GM12878 (cell line): ENCODE measurements around the gene CTXN1. TPM values are rescaled to one million over a fixed set of nuclear protein-coding genes. Genes with fewer than 3 reads are reported as not detected.

Experiments used
- ATAC-seq: fragments of 200-7000 bp; cut with Tn5 transposase; 3 replicates; pipeline ENCODE4 v1.9.1; 2020; ENCODE audit warnings: mild to moderate bottlenecking, moderate library complexity
- BruUV-seq: library from RNA; stranded (reverse); fragments of 400-500 nt; replicated peaks from 2 replicates; lab custom pipeline; 2021; lab: Mats Ljungman, UMichigan
- CTCF ChIA-PET: fragments of 300-600 bp; sonication (Branson Sonifier 250); formaldehyde crosslinking; extraction: SDS; loops from one replicate; lab custom pipeline; 2021; ENCODE audit warnings: inconsistent platforms; lab: Yijun Ruan, JAX
- POLR2A ChIA-PET: fragments of 350-600 bp; formaldehyde crosslinking; extraction: SDS; loops from one replicate; lab custom pipeline; 2021; ENCODE audit warnings: inconsistent platforms; lab: Charles Lee
- RAD21 ChIA-PET: fragments of 300-600 bp; sonication (Branson Sonifier 250); formaldehyde crosslinking; loops from one replicate; lab custom pipeline; 2023; ENCODE audit warnings: antibody characterized with exemption; ENCODE audit not compliant: unreplicated experiment; lab: Charles Lee
- SMC1A ChIA-PET: fragments of 300-600 bp; sonication (Branson Sonifier 250); formaldehyde crosslinking; loops from one replicate; lab custom pipeline; 2023; ENCODE audit not compliant: unreplicated experiment, uncharacterized antibody; lab: Charles Lee
- DNase-seq: peaks from one replicate; pipeline ENCODE4 v3.0.0-alpha.2; 2011; ENCODE audit warnings: low read depth, low spot score
- FAIRE-seq: peaks from 3 replicates; lab custom pipeline; 2011; peaks lifted over from hg19 to GRCh38; lab: Jason Lieb, UNC
- H2AFZ ChIP-seq: 2 replicates; pipeline ENCODE4 v1.6.0; 2011; ENCODE audit warnings: low read depth, low read length, control low read depth; ENCODE audit not compliant: control insufficient read depth
- H3K27ac ChIP-seq: 2 replicates; pipeline ENCODE4 v1.5.1; 2011; ENCODE audit warnings: control low read depth; ENCODE audit not compliant: control insufficient read depth, insufficient read depth
- H3K27me3 ChIP-seq, 2 experiments: replicated peaks in 1 of 2; 2 replicates each; pipeline versions ENCODE4 v1.6.0 to v1.6.1; 2011; ENCODE audit warnings: low read length in 1 of 2; ENCODE audit not compliant: control insufficient read depth in 2 of 2, insufficient read depth in 2 of 2
- H3K36me3 ChIP-seq, 2 experiments: 2 replicates each; pipeline ENCODE4 v1.5.1; 2011; ENCODE audit warnings: low read length in 1 of 2; ENCODE audit not compliant: control insufficient read depth in 2 of 2, insufficient read depth in 2 of 2
- H3K4me1 ChIP-seq: 2 replicates; pipeline ENCODE4 v1.6.1; 2011; ENCODE audit warnings: mild to moderate bottlenecking, low read length, moderate library complexity, mixed read lengths; ENCODE audit not compliant: control insufficient read depth, insufficient read depth
- H3K4me2 ChIP-seq: 2 replicates; pipeline ENCODE4 v1.6.0; 2011; ENCODE audit warnings: control low read depth; ENCODE audit not compliant: control insufficient read depth, insufficient read depth
- H3K4me3 ChIP-seq: fragments of 200-600 bp; sonication (generic); 2 replicates; pipeline ENCODE4 v1.5.1; 2016
- H3K79me2 ChIP-seq: 2 replicates; pipeline ENCODE4 v1.6.0; 2011; ENCODE audit warnings: low read length; ENCODE audit not compliant: control insufficient read depth, insufficient read depth
- H3K9ac ChIP-seq: 2 replicates; pipeline ENCODE4 v1.8.0; 2011; ENCODE audit warnings: low read length, control low read depth, mixed read lengths; ENCODE audit not compliant: control insufficient read depth, insufficient read depth
- H3K9me3 ChIP-seq: replicated peaks from 3 replicates; pipeline ENCODE4 v1.5.1; 2011; ENCODE audit warnings: mild to moderate bottlenecking, low read length; ENCODE audit not compliant: control insufficient read depth, insufficient read depth
- H4K20me1 ChIP-seq: 2 replicates; pipeline ENCODE4 v1.6.0; 2011; ENCODE audit not compliant: control insufficient read depth, insufficient read depth
- CBX3 ChIP-seq: fragments of 200-600 bp; sonication (generic); IDR thresholded peaks from 2 replicates; pipeline ENCODE4 v1.6.1; 2016; ENCODE audit warnings: low read depth, borderline replicate concordance
- CBX5 ChIP-seq: sonication (generic); IDR thresholded peaks from 2 replicates; pipeline ENCODE4 v1.6.1; 2016; ENCODE audit warnings: low read depth, moderate library complexity, mild to moderate bottlenecking, inconsistent platforms
- EP300 ChIP-seq, 2 experiments: fragments of 150-350 bp in 1 of 2; IDR thresholded peaks; 2 replicates each; pipeline ENCODE4 v1.6.1; 2011 to 2012; ENCODE audit warnings: low read depth in 2 of 2, low read length in 2 of 2, borderline replicate concordance in 1 of 2, improper control_type of control experiment in 1 of 2, inconsistent platforms in 1 of 2; ENCODE audit not compliant: control insufficient read depth in 1 of 2
- ESRRA ChIP-seq: IDR thresholded peaks from 2 replicates; pipeline ENCODE4 v1.6.1; 2012; ENCODE audit warnings: mild to moderate bottlenecking, low read length, improper control_type of control experiment
- ETV6 ChIP-seq, 2 experiments: fragments of 450-650 bp in 1 of 2; IDR thresholded peaks in 1 of 2; conservative IDR thresholded peaks in 1 of 2; 2 replicates each; pipeline ENCODE4 v1.6.1; 2014; ENCODE audit warnings: antibody characterized with exemption in 1 of 2, borderline replicate concordance in 1 of 2, low read depth in 1 of 2, mild to moderate bottlenecking in 1 of 2, moderate library complexity in 1 of 2
- FOXK2 ChIP-seq: fragments of 450-650 bp; IDR thresholded peaks from 2 replicates; pipeline ENCODE4 v1.6.1; 2017; ENCODE audit warnings: mild to moderate bottlenecking, moderate library complexity
- HCFC1 ChIP-seq: fragments of 150-350 bp; IDR thresholded peaks from 2 replicates; pipeline ENCODE4 v1.6.1; 2014; ENCODE audit warnings: low read length
- SUPT20H ChIP-seq: IDR thresholded peaks from 2 replicates; pipeline ENCODE4 v1.6.1; 2011; ENCODE audit warnings: low read depth, mild to moderate bottlenecking, low read length, moderate library complexity, borderline replicate concordance; ENCODE audit not compliant: control insufficient read depth
- WGBS: methylation state at CpG from one replicate; pipeline ENCODE4 v1.1.6; 2016; ENCODE audit warnings: low lambda C conversion rate; ENCODE audit not compliant: insufficient replicate concordance, insufficient coverage; ENCODE audit errors: missing lambda C conversion rate; 5-methylcytosine and 5-hydroxymethylcytosine counted together
- in situ Hi-C: fragments of 300-500 bp; cut with MboI; formaldehyde crosslinking; loops from 9 replicates; pipeline ENCODE4 v1.14.3; 2018; ENCODE audit warnings: mixed read lengths
- intact Hi-C: fragments of 100-400 bp; cut with micrococcal nuclease; formaldehyde crosslinking; loops from one replicate; pipeline ENCODE4 v1.14.2; 2022; ENCODE audit not compliant: unreplicated experiment
- polyA plus RNA-seq, 11 experiments: library from polyadenylated mRNA; depleted of rRNA in 4 of 11; unstranded in 6 of 11; stranded (reverse) in 5 of 11; fragments of >200 nt; fragmentation: Nextera tagmentation in 4 of 11; fragmentation: Illumina TruSeq in 1 of 11; extraction: Ambion mirVana in 4 of 11; extraction: Trizol in 1 of 11; gene quantifications; 1 replicate in 1 of 11; 2 replicates in 10 of 11; pipeline versions ENCODE4 v1.2.1 to v1.2.3, GENCODE V29; 2011 to 2016; ENCODE audit warnings: inconsistent platforms in 2 of 11, missing spikeins in 2 of 11, low read depth in 1 of 11
- total RNA-seq, 4 experiments: library from RNA; depleted of rRNA in 3 of 4; stranded (reverse); fragments of >200 nt in 3 of 4; fragmentation: Illumina TruSeq in 1 of 4; extraction: Trizol in 1 of 4; gene quantifications; 2 replicates each; pipeline versions ENCODE4 v1.2.1 to v1.2.3, GENCODE V29; 2013 to 2021
- TF ChIP-seq, protein P1 (sequence below): fragments of 450-650 bp; IDR thresholded peaks from 2 replicates; pipeline ENCODE4 v1.6.1; 2017; ENCODE audit warnings: borderline replicate concordance
- TF ChIP-seq, protein P2 (sequence below): IDR thresholded peaks from 2 replicates; pipeline ENCODE4 v1.6.1; 2011; ENCODE audit warnings: low read depth, mild to moderate bottlenecking, low read length, moderate library complexity, borderline replicate concordance; ENCODE audit errors: extremely low read depth
- TF ChIP-seq, protein P3 (sequence below): fragments of 450-650 bp; IDR thresholded peaks from 2 replicates; pipeline ENCODE4 v1.6.1; 2016; ENCODE audit warnings: mild to moderate bottlenecking

CTXN1 gene
- total and polyA plus RNA-seq, 10 of the 15 experiments (the other 5 are each of a cell fraction or from before 2014, with no cell fraction given), result 0.04 to 1.0 (median 0.38) TPM; not detected in 4

DNA sequence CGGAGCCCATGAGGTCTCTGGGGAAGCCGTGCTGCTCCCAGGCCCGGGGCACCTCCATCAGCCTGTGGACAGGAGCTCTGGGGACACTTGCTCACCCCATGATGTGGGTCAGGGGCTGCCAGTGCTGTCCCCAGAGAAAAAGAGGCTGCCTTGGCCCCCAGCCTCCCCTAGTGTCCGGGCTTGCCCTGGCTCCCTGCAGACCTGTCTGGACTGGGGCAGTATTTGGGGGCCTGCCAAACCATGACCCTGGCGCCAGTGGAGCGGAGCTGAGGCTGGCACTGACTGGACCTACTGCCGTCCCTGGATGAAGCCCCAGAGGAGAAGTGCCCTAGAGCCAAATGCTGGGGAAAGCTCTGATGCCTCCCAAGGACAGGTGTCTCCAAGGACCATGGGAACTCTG, 49.1 kb upstream of the CTXN1 start:
- ATAC-seq (no peak), DNase-seq (no peak), FAIRE-seq (no peak)
- H3K36me3 ChIP-seq, result peaks cover 24 to 48% of the 10 kb centered on the region in 2 experiments; a peak in 3 of 4 replicates
- RAD21 ChIA-PET, result no interaction called here
- H3K4me3 ChIP-seq, result no peak overlapping the region
- H3K27me3 ChIP-seq, result no peaks in the 10 kb centered on the region
- H3K9ac ChIP-seq, result no peak overlapping the region
- in situ Hi-C loops, result no loop called here
- intact Hi-C loops, result no loop called here
- WGBS, result 96% methylated on average over 7 of the region's 7 CpGs
- POLR2A ChIA-PET, result interaction anchor here (0.6 kb wide), 1 partner anchor 47 kb away, joined by 3 read pairs; no protein-coding TSS in a partner anchor
- no peaks in the 10 kb centered on the region for H4K20me1 ChIP-seq
- TF ChIP-seq, protein P1, sequence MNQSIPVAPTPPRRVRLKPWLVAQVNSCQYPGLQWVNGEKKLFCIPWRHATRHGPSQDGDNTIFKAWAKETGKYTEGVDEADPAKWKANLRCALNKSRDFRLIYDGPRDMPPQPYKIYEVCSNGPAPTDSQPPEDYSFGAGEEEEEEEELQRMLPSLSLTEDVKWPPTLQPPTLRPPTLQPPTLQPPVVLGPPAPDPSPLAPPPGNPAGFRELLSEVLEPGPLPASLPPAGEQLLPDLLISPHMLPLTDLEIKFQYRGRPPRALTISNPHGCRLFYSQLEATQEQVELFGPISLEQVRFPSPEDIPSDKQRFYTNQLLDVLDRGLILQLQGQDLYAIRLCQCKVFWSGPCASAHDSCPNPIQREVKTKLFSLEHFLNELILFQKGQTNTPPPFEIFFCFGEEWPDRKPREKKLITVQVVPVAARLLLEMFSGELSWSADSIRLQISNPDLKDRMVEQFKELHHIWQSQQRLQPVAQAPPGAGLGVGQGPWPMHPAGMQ, result no peak
- TF ChIP-seq ESRRA (no peak), CBX3 (no peak), HCFC1 (no peak), ETV6 (conservative IDR thresholded peaks at IDR 0.05 in 1 of 2, IDR thresholded peaks at IDR 0.05 in 1 of 2; ENCODE audit: borderline replicate concordance in 1 of 2, low read depth in 1 of 2) (no peak), CBX5 (no peak), EP300 (IDR thresholded peaks at IDR 0.05; ENCODE audit: borderline replicate concordance in 1 of 2, control insufficient read depth in 1 of 2, low read depth in 2 of 2, low read length in 2 of 2) (no peak), SUPT20H (no peak), FOXK2 (no peak)
- TF ChIP-seq, protein P2, sequence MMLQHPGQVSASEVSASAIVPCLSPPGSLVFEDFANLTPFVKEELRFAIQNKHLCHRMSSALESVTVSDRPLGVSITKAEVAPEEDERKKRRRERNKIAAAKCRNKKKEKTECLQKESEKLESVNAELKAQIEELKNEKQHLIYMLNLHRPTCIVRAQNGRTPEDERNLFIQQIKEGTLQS, result no peak
- TF ChIP-seq, protein P3, sequence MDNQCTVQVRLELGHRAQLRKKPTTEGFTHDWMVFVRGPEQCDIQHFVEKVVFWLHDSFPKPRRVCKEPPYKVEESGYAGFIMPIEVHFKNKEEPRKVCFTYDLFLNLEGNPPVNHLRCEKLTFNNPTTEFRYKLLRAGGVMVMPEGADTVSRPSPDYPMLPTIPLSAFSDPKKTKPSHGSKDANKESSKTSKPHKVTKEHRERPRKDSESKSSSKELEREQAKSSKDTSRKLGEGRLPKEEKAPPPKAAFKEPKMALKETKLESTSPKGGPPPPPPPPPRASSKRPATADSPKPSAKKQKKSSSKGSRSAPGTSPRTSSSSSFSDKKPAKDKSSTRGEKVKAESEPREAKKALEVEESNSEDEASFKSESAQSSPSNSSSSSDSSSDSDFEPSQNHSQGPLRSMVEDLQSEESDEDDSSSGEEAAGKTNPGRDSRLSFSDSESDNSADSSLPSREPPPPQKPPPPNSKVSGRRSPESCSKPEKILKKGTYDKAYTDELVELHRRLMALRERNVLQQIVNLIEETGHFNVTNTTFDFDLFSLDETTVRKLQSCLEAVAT, result no peak
- BruUV-seq, result no TSS peak
- H3K79me2 ChIP-seq, result no peaks in the 10 kb centered on the region
- H3K9me3 ChIP-seq, result no peaks in the 10 kb centered on the region
- H2AFZ ChIP-seq, result no peak overlapping the region
- CTCF ChIA-PET, result interaction anchor here (1.6 kb wide), 1 partner anchor 27 kb away, joined by 5 read pairs; no protein-coding TSS in a partner anchor
- H3K4me1 ChIP-seq, result no peaks in the 10 kb centered on the region
- H3K27ac ChIP-seq, result no peak overlapping the region
- SMC1A ChIA-PET, result interaction anchor here (0.7 kb wide), 1 partner anchor 277 kb away, joined by 3 read pairs; no protein-coding TSS in a partner anchor
- H3K4me2 ChIP-seq, result no peak overlapping the region
